NCI-H524 (cell line): ENCODE results near the gene EHD3.
A peak's percentile ranks its signal among the peaks of the same experiment; 100 is the strongest.

ENCODE experiments used
- DNase-seq, 2 experiments: peaks; one replicate each; lab custom pipeline; 2025; lab: John Stamatoyannopoulos, UW

EHD3 gene

DNA sequence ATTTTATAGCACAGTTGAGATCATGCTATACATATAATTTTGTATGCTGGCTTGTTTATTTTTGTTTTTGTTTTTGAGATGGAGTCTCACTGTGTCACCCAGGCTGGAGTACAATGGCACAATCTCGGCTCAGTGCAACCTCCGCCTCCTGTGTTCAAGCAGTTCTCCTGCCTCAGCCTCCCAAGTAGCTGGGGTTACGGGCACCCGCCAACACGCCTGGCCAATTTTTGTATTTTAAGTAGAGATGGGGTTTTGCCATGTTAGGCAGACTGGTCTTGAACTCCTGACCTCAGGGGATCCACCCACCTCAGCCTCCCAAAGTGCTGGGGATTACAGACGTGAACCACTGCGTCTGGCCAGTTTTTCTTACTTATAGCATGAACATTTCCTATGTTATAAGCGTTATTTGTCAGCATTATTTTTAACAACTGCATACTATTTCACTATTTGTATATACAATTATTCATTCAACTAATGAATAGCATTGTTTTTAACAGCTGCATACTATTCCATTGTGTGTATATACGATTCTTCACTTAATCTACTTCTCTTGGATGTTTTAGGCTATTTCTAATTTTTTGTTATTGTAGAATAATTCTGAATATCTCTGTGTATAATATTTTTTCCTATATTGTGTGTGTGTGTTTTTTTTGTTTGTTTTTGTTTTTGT is 3.5 kb downstream of the EHD3 start:
- no peak for DNase-seq

DNA sequence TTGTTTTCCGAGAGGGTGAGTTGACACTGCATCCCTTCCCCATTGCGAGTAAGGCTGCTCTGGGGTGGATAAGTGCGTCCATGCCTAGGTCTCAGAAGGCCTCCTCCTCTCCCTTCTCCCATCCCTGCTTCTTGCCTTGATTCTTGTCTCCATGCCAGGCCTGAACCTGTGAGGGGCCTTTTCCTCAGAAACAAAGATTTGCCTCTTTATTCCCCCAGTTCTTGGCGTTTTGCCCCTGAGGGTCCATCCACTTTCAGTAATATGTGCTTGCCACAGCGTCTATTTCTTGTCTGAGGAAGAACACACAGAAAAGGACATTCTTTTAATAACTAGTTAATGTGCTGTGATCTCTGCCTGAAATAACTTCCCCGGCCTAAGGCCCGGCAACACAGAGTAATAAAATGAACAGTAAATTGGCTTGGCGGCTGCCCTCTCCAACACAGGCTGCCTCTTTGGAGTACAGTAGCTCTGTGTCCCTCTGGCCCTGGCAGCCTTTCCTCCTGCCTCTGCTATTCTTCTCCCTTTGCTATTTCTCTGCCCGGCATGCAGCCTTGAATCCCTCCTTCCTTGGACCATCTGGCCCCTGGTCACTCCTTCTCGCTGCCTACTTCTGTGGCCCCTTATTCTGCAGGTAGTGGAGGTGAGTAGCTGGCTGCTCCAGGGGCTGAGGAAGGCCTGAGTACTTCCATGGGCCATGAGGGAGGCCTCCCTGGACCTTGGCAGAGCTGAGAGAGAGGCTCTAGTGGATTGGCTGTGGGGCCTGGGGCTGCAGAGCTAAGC is 4.4 kb downstream of the EHD3 start:
- DNase-seq = no peak

DNA sequence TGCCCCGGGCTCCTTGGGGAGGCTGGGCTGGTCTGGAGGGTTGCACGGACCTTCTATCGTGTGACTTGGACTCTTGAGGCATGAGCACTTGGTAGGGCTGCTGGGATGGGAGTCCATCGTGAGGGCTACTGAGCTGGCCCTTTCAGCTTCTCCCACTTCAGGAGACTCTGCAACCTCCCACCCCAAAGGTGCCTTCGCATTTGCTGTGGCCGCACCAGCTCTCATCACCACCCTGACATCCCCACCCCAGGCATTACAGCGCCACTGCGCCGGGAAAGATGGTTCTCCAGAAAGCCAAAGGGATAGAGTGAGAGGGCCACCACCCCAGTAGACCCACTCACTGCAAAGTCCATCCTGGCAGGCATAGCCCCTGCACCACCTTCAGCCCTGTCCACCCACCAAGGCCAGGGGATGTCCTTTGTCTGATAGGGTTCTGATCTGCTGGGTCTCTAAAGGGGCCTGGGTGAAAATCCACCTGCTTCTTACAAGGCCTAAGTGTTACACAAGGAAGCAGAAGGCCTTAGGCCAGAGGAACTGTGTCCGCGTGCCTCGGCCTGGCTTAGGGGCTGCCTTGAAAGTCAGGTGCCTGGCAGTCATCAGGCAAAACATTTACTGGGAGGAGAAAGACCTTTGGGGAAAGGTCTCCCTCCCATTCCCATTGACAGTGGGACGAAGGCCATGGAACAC is 5.1 kb downstream of the EHD3 start:
- DNase-seq = no peak

DNA sequence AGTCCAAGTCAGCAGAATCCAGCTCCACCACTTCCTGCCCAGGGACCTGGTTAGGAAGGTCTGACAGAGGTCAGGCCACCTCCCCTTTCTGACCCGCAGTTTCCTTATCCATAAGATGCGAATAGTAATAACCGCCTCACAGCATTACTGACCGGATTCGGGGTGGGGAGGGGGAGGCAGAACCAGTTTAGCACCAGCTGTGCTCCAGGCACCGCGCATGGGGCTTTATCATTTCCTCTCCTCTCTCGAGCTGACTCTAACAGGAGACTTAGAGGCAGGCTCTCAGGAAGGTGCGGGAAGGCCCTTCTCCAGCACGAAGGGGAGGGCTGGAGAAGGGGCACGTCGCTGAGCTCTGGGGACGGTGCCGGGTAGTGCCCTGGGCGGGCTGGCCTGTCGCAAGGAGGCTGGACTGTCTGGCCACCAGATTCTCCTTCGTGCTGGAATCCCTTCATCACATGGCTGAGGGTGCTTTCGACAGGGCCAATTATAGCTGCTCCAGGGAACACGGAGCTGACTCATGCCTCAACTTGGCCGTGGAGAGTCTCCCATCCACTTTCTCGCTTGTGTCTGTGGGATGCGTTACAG is 5.7 kb downstream of the EHD3 start:
- no peak for DNase-seq

DNA sequence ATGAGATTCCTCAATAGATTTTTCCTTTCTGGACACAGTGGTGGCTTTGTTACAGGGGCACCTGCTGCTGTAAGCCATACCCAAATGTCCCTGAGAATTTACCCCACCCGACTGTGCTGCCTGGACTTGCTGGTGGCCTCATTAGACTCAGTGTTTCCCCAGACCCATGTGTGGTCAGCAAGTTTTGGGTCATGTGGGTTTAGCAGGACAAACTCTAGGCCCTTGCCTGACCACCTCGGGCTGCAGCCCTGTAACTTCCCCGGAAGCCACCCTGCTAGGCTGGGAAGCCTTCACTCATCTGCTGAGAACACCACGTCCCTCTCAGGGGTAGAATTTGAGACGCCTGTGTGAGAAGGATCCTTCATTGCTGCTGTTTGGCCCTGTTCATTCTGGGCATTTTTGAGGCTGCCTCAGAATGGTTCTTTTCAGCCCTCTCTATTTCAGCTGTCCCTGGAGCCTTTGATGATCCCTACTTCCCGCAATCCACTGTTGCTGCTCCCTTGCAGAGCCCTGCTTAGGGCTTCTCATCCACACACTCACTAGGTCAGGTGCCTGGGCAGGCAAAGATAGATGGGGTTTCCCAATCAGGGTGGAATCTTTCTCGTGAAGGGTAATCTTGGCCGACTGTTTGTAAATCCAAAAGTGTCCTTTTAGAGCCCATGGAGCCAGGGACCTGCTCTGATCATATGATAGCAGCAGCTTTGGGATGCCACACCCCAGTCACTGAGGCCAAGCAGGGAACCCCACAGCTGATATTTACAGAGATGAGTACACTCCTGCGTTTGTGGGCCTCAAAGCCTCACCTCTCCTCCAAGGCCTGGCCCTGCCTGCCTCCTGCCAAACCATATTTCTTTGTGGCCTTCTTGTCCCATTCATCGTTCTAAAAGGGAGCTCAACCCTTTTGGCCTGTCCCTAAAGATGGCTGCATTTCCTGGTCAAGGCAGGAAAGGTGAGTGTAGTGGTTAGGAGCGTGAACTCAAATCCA is 6.7 kb downstream of the EHD3 start:
- DNase-seq = no peak

DNA sequence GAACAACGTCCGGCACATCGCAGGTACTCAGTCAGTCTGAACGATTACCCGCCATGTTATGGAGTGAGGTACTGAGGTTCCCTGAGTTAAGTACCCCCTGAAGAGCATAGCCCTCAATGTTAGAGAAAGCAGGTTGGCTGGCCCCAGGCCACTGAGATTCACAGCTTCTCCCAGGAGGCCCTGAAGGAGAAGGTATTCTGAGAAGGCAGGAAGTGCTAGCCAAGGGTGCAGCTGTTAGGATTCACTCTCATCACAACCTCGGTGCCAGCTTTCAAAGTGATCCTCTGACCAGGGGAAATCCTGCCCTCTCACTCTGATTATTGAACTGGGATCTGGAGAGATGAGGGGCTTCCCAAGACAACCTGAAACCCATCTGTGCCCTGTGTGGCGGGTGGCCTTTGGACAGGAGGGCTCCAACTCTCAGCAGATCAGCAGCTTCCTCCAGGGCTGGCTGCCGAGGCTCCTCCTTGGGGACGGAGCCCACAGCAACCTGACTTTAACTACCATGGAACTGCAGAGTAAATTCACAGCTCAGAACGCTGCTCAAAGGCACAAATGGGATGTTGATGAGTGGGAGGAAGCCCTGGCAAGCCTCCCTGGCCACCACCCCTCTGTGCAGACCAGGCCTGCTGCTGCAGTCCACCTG is 7.8 kb downstream of the EHD3 start:
- no peak for DNase-seq

DNA sequence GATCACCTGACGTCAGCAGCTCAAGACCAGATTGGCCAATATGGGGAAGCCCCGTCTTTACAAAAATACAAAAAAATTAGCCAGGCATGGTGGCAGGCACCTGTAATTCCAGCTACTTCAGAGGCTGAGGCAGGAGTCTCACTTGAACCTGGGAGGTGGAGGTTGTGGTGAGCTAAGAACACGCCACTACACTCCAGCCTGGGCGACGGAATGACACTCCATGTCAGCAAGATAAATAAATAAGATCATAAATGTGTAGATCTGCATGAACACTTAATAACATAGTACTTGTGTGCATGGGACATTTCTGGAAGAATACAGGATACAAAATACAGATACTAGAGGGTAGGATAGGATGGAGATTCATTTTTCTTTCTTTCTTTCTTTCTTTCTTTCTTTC is 9.1 kb downstream of the EHD3 start:
- no peak for DNase-seq

DNA sequence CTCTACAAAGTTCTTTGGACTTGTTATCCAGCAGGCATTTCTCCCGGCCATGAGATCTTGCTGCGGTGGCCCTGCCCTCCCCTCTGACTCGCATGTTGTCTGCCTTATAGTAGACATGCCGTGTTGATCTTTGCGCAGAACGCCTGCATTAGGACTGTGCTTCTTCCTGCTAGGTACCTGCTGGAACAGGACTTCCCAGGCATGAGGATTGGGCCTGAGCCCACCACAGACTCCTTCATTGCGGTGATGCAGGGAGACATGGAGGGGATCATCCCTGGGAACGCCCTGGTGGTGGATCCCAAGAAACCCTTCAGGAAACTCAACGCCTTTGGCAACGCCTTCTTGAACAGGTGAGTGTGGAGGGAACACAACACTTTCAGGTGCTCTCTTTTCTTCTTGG is 10.1 kb downstream of the EHD3 start:
- no peak for DNase-seq

DNA sequence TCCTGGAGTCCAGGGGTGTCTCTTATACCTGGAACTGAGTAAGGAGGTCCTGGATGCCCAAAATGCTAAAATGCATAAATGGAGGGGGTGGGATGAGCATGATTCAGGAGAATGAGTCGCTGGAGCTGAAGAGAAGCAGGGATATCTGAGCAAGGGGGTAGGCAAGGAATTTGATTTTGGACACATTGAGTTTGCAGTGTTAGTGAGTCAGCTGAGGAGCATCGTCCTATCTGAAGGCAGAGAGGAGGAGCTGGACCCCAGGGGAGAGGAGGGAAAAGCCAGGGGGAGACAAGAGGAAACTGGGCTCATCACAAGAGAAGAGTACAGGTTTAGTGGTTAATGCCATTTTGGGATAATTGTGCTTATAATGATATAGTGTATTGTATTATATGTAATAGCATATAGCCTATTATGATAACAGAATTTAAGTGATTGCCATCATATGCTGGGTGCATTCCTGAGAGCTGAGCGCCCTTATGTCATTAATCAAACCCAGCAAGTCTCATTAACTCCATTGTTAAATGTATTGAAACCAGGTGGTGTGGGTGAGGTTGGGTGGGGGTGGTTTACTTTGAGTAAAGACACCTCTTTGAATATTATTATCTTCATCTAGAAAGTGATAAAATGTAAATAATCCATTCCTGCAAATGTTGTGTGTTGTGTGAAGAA is 12.4 kb downstream of the EHD3 start:
- DNase-seq = peak in 1 of 2 experiments; percentile 8

DNA sequence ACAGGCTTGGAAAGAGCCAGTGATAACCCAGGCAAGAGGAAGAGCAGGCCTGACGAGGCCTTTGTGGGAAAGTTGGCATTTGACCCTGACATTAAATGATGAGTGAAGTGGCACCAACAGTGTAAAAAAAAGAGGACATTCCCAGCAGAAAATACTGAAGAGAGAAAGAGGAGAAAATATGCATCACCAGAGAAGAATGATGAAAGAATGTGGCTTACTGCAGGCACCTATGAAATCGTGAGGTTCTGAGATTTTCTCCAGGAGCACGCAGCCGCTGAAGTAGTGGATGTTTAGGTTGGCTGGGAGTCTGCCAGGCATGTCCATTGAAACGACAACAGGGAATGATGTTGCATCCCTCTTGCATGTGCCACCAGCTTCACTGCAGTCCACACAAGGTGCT is 13.8 kb downstream of the EHD3 start:
- DNase-seq = no peak

DNA sequence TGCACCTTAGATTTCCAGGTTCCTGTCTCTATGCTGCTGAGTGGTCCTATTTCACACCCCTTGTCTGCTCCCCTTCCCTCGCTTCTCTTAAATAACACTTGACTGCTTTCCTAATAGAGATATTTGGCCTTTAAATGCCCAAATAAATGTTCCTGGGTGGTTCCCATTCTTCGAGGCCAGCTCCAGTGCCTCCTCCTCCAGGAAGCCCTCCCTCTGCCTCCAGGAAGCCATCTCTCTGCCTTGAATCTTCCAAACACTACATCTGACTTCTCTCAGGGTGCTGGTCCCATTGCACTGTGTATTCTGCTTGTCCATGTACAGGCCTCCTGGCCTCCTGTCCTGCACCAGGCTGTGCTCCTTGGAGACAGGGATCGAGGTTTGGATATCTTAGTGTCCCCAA is 14.2 kb downstream of the EHD3 start:
- no peak for DNase-seq

DNA sequence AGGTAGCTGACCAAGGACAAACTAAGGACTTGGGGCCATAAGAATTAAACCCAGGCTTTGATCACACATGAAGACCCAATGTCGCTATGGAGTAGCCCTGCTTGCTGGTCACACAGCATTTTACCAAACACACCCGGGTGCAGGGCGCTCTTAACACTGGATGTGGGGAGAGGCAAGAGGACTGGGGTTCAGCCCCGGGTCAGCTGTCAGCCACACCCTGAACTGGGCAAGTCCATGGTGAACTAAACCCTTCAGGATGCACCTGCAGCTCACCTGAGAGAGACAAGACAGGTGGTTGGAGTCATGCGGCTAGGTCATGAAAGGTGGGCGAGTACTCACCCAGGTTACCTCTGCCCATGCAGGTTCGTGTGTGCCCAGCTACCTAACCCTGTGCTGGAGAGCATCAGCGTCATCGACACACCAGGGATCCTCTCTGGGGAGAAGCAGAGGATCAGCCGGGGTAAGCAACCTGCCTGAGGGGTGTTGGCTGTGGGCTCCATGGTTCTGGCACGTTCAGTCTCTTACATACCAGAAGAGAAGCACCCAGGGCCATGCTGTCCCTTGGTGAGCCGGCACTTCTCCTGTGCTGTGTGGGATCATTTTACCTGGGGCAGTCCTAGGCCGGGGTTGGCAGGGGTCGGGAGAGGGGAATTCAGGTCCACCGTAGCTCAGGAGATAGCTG is 15.2 kb downstream of the EHD3 start:
- no peak for DNase-seq

DNA sequence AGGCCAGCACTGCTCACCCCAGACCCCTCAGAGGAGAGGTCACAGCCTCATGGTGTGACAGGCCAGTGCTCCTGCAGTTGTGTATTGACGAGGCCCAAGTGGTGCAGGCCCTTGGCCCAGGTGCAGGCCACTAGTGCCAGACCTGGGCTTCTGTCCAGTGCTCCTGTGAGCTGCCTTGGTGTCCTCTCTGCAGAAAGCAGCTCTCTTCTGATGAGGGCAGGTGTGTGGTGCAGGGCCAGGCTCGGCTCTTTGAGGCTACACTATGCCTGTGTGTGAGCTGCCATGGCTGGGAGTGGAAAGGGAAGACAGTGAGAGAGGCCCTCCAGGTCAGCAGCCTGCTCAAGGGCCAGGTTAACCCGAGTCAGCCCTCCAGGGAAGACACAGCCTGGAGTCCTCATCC is 17.1 kb downstream of the EHD3 start:
- DNase-seq = no peak

DNA sequence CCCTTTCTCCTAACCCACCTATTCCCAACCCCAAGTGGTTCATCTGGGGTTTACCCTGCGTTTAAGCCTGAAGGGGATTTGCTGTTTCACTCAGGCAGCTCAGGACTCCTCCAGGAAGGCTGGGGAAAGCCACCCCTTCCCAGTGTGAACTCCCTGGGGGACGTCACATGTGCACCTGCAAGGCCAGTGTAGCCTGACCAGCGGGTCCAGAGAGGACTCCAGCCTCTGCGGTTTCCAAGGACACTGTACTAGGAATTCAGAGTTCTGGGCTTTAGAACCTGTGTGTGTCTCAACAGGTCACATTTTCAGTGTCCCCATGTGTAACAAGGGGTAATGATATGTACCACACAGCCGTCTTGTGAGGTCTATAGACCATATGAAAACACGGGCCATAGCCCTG is 17.9 kb downstream of the EHD3 start:
- no peak for DNase-seq

DNA sequence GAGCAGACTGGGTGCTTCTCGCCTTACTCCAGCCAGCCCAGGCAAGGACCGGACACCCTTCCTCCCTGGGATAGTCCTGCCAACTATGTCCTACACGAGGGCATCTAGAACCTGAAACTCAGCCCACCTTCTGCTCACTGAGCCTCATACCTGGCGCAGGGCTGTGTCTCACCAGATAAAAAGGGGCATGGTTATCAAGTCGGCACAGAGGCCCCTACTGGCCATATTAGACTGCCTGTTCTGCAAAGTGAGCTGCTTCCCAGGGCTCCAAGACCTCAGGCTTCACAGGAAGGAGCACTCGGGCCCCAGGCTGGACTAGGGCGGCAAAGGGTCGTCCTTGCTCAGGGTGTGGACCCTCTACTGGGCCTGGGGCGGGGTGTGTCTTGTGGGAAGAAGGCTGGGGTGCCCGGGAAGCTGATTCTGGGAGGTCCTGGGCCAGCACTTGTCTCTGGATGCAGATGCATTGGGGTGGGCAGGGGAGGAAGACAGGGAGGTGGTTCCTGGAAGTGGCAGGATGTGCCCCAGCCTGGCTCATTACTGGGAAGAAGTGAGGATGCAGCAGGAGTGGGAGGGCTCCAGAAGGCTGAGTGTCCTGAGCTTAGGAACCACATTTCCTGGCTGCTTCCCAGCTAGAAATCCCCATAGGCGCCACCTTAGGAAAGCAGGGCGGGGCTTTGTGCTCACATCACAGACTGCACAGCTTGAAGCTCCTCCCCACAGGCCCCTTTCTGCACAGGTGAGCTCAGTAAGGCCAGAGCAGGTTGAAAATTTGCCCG is 19.6 kb downstream of the EHD3 start:
- no peak for DNase-seq

DNA sequence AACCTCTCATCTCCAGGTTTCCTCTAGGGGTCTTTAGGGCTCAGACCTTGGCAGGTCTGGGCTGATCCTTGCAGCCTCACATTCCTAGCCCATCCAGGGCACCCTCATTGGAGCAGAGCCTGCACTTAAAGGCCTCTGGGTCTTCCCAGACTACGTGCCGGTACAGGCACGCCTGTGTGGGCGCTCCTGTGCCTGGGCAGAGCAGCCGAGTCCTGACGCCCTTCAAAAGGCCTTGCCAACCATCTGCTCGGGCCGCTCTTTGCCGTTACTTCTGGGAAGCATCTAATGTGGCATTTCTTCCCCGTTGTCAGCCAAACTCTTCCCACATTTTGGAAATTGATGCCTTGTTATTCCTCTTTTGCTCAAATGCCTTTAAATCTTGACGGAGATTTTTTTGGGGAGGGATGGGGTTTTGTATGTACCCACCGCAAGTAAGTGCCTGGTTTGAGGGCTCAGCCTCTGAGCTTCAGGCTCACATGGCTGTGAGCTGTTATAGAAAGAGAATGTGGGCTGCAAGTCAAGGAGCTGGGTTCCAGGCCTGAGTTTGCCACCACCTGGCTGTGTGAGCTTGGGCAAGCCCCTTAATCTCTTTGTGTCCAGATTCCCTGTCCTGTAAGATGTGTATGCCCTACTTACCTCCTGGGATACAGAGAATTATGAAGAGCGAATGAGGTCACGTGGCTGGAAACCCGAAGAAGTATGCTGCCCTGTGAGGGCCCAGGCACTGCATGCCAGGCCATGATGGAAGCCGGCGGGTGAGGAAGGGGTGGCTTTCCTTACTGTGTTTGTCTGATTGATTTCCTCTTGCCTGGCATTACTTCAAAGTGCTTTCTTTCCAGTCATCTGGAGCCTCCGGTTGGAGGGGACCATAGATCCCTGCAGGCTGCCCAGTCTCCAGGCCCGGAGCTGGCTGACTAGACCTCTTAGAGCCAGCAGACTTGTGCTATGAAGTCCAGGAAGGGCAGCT is 20.6 kb downstream of the EHD3 start:
- no peak for DNase-seq

DNA sequence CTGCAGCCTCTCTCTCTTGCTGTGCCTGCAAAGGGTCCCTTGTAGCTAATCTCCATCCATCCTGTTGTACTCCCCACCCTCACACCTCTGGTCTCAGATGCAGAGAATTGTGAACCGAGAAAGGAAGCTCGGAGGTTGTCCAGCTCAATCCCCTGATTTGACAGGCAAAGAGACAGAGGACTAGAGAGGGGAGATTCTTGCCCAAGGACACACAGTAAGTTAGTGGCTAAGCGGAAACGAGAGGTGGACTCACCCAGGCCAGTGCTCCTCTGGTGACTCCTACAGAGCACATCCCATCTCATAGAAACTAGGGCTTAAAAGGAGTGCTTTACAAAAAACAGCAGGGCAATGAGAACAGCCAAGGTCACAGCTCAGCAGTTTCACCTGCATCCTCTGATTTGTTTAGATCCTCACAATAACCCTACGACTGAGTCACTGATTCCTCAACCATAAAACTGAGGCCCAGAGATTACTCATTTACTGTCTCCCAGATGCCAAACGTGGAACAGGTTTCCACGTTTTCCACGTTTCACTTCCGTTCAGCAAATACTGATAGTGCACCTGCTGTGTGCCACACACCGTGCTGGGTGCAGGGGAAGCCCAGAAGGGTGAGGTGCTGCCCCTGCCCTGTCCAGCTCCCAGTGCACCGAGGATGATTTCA is 22.1 kb downstream of the EHD3 start:
- no peak for DNase-seq
